ENCODE measurements around the gene HERC3.
A peak's percentile ranks its signal among the peaks of the same experiment; 100 is the strongest.

HERC3 gene

DNA sequence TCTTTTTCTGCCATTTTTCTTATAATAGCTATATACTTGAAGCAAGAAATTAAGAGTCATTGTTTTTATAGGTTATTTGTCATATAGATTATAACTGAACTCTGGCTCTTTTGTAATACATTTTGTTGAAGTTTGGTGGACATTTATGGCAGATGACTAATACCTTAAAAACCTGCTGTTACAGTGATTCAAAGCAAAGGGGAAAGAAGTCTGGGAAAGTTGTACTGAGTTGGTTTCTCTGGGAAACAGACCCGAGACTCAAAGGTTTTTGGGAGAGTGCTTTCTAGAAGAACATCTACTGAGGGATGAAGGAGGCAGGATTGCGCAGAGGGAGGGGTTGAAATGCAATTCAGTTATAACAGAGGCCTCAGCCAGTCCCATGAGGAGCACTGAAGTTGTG is 69.5 kb downstream of the HERC3 start:
- DNase-seq = no peak

DNA sequence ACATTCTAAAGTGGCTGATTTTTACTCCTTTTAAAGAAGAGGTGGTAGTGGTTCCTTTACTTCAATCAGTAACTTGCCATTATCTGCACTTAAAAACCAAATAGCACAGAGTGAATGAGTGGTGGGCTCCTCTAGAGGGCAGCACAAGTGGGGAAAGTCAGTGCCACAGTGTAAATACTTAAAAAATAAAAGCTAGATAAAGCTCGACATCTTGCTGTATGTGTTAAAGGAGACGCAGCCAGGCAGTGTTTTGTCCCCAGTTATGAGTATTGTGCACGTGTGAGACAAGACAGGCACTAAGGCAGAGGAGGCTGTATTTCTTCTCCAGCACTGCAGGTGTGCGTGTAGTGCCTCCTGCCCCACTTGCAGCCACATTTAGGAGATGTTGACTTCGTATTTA is 80.7 kb downstream of the HERC3 start:
- DNase-seq = no peak

DNA sequence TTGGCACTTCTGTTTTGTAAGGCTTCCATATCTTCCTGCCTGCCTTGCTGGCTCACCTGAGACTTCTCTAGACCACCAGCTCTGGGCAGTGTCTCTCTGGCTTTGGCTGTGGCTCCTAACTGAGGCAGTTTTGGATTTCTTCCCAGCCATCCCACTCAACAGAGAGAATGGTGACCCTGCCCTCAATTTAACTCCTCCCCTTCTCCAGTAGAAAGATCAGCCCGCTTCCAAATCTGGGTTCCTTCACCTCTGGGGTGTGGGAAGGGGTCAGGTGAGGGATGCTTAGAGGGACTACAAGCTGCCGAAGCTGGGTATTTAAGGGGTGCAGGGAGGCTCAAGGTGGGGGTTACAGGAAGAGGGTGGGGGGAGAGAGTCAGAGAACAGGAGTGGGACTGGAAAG is 81.6 kb downstream of the HERC3 start:
- no peak for DNase-seq

DNA sequence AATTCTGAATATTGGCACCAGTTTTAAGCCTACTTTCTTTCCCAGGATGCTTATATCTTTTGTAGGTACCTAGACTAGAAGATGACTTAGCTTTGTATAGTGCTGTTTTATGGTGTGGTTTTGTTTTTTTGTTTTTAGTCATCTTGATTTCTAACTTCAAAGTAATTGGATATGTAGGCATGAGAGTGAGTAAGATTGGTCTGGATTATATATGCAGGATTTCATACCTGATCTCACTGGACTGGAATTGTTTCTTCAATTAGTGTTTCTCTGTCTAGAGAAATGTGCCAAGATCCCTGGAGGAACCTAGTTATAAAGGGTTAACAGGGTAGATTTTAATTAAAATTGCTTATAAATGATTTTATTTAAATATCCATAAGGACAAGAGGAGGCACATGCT is 82.3 kb downstream of the HERC3 start:
- no peak for DNase-seq

DNA sequence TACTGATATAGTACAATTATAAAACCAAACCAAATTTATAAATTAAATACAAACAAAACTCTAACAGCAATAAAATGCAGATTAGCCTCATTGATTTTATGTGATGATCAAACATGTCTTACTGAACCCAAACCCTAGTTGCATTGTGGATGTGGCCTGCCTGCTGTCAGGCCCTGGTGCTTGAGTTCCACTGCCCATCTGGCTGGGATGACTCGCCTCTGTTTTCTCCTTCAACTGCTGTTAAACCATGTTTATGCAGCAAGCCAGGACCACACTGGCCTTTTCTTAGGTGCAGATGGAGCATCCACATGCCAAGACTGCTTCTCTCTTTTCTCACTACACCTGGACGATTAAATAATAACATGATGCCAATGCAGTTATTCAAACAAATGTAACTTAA is 82.7 kb downstream of the HERC3 start:
- no peak for DNase-seq

DNA sequence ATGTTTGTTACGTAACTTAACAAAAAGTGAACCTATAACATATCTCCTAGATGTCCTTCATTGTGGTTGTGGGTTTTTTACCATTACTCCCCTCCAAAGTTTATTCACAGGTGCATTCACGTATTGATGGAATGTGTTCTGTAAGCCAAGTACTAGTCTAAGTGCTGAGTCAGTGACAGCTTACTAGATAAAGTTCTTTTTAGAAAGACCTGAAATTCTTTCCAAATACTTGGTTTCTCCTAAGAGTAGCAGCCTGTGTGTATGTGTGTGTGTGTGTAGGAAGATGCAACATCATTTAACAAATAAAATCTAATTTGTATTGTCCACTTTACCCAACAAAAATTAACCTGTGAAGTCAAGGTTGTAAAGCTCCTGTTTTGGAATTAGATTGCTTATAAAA is 83.3 kb downstream of the HERC3 start:
- DNase-seq = no peak

DNA sequence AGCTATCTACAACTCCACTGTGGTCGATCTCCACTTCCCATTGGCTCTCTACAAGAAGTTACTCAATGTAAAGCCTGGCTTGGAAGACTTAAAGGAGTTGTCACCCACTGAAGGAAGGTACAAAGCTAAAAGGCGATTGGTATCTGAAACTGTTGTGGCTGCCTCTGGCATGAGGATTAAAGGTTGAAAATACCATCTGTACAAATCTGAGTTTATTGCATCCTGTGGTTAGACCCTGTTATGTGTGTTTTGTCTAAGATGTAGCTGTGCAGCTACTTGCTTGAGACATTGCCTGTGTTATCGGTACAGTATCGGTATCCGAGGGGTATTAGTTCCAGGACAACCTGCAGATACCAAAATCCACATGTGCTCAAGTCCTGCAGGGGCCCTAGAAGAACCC is 88.9 kb downstream of the HERC3 start:
- no peak for DNase-seq

DNA sequence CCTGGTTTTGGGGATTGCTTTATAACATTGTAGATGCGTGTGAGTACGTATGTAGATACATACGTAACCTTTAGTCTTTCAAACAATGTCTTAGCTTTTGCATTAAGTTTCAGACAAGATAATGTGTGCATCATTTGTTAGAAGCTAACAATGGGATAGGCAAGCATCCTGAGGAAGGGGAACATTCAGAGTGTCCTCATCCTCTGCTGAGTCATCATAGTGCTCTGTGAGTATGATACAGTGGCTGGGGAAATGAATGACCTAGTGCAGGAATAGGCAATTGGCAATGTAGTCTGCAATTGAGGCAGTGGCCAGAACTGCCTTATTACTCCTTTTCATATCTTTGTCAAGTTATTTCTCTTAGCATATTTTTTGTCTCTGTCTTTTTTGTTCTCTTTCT is 98.1 kb downstream of the HERC3 start:
- DNase-seq = no peak

DNA sequence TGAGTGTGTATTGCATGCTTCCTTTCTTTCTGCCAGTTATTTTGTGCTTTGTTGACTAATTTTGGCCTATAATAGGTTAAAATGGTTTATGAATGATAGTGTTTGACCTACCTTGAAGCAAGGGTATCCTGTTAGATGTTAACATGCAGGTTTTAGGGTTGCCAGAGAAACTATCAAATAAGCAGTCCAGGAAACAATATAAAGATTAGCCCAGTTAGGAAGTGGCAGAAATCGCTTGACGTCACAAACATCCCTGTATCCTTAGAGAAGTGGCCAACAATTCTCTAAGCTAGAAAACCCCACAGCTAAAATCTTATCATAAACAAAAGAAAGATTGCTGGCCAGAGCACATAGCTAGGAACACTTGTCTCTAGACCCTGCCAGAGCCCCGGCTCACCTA is 101.5 kb downstream of the HERC3 start:
- DNase-seq = no peak

DNA sequence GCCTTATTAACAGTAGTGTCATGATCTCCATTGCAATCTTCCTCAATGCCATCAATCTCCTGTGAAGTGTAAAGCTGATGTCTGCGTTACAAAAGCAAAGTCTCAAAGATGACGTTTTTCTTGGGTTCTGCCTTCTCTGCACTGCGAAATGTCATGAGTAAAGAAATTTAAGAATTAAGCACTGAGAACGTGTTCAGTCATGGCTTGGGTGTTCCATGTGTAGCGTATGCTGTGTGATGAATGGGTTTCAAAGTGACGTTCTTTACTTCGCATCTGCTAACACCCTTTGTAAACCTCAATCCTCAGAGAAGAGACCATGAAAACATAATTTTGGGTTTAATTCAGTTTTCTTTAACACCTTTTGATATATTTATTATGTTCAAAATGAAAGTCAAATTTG is 104.3 kb downstream of the HERC3 start:
- no peak for DNase-seq

DNA sequence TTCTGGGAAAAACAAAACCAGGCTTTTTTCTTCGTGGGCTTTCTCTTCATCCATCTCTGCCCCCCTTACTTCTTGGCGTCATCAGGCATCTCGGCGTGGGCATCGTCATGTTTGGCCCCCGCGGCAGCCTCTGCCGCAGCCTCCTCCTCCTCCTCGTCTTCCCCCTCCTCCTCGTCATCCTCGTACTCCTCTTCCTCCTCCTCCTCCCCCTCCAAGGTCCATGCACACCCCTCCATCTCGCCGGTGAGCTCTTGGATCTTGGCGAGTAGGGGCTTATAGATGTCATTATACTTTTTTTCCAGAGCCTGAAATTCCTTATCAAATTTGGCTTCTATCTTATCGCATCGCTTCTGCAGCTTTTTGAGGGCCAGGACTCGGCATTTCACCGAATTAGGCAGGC is 104.9 kb downstream of the HERC3 start:
- DNase-seq = no peak

DNA sequence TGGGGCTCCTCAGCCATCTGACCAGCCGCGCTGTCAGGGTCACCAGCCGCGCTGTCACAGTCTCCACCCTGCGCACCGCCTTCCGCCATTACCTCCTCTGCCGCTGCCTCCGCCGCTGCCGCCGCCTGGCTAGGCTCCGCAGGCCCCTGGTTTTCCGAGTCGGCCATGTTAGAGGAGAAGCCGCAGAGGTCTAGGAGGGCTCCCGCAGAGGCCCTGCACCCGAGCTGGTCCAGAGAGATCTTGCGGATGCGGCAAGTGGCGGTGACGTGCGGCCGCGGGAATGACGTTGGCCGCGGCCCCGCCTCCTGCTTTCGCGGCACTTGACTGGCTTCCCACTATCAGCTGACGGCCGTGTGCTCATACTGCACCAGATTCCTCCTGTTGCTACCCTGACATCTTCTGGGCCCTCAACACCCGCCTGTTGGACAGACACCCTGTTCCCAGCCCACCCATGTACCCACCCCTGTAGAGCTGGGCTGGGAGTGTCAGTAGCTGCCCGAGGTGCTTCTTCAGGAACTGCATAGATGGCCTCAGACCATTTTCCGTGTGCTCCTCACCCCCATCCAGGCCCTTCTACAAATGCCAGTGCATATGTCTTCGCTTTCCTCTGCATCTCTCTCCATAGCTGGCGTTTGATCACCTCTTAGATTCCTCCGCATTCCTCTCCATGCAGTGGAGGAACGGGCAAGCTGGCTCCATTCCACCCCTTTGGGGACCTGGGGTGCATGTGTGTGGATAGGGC is 105.5 kb downstream of the HERC3 start, which contains the start of gene NAP1L5:
TSS of gene NAP1L5 (minus strand) at position 242 of the 742 bp plus-strand sequence. CDS start at position 167, 75 bp downstream.
- DNase-seq = peak; percentile 55

DNA sequence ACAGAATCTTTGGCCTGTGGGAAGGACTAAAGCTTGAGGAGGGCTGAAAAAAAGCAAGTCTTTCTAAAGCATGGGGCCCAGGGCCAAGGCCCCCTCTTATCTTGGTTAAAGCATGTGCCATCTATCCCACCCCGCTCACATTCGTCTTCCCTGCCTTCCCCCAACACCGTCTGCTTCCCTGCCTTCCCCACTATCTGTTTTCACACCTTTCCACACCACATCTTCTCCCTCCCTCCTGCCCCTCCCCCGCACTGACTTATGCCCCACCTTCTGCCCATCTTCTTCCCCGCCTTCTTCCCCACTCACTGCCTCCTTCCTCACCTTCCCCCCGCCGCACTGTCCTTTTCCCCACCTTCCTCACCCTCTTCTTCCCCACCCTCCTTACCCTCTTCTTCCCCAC is 106.2 kb downstream of the HERC3 start:
- no peak for DNase-seq

DNA sequence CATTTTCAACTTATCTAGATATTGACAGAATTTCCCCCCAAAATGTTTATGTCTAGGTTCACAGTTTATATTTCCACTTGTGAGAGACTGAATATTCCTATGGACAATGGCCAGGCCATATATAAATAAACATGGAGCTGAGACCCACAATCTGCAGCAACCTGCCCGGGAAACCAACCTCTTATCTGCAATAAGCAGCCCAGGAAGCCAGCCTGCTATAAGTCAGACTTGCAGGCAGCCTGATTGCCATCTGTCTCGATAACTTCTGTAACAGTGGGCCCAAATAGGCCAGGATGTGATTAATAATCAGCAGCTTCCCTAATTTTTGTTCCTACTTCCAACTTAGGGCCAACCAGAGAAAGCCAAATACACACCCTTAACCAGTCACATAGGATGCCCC is 110.5 kb downstream of the HERC3 start:
- DNase-seq = no peak

DNA sequence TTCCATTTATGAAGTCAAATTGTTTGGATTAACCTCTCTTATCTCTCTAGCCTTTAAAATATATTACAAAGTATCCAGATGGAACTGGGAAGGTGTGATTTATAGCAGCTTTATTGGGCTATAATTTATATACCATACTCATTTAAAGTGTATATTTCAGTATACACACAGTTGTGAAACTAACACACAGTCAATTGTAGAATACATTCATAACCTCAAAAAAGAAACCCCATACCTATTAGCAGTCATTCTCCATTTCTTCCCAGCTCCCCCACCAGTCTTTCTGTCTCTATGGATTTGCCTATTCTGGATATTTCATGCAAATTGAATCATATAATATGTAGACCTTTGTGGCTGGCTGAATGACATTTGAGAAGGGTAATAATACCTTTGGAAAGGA is 112.9 kb downstream of the HERC3 start:
- DNase-seq = no peak

DNA sequence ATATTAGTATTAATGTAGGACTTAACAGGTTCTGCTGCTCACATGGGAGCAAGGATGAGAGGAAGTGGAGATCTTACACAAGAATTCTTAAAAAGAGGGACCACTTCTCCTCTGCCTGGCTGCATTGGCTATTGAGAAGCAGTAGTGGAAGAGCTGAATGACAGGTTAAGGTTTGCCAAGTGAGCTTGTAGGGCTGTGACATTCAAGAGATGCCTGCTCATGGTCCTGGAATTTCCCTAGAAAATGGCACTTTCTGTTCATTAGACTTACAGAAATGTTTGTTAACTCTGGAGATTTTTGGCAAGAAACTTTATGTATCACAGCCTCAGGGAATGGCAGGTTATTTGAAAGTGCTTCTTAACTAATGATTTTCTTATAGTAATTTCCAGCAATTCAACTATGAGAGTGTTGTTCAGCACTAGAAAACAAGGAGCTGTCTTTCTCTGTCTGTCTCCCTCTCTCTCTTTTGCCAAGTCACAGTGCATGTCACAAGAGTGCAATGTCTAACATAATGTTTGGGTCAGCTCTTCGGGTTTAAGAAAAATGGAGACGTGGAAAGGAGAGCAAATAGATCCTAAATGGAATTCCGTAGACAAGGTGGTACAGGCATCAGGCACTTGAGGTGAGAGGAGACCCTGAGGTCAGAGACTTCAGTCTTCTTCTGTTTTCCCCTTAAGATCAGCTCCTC is 113.7 kb downstream of the HERC3 start:
- no peak for DNase-seq

DNA sequence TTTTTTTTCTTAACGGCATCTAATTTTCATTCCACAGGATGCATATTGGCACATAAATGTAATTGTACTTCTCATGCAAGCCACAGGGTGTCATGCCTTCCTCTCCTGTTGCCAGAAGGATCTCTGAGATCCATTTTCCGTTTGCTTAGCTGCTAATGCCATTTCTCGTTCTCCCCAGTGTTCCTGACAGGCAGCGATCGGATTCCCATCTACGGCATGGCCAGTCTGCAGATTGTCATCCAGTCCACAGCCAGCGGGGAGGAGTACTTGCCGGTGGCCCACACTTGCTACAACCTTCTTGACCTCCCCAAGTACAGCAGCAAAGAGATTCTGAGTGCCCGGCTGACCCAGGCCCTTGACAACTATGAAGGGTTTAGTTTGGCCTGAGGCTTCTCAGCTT is 114.3 kb downstream of the HERC3 start:
- DNase-seq = no peak

DNA sequence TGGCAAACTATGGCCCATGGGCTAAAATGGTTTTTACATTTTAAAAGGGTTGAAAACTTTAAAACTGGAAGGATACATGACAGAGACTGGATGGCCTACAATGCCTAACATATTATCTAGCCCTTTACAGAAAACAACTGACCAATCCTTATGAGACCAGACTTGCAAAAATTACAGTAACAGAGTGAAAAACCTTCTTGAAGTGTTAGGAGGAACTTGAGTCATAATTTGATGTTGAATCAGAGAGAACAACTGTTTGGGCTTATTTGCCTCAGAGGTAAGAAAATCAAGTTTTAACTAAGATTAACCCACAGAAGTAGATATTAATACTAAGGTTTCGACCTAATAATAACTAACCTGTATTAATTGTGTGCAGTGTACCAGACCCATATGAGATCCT is 117.7 kb downstream of the HERC3 start:
- DNase-seq = no peak

DNA sequence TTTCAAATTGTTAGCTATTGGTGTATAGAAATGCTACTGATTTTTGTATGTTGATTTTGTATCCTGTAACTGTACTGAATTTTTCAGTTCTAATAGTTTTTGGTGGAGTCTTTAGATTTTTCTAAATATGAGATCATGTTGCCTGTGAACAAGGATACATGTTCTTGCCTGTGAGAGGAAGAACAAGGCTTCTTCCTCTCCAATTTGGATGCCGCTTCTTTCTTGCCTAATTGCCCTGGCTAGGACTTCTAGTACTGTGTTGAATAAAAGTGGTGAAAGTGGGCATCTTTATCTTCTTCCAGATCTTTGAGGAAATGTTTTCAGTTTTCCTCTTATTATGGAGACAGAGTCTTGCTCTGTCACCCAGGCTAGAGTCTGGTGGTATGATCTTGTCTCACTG is 121.5 kb downstream of the HERC3 start:
- DNase-seq = no peak

DNA sequence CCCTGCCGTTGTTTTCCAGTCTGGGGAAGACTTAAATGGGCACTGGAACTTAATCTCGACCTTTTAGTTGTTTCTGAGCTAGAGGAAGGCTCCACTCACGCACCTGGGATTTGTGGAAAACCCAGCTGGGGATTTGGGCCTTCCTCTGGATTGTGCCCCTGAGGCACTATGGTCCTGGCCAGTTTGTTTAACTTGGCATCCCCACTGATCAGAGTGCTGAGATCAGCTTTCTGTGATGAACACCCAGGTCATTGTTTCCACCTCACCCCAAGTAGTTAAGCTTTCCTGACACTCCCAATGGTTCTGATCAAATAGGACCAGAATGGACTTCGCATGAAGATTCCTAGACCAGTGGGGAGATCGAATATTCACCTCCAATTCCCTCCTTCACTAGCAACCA is 125.8 kb downstream of the HERC3 start:
- no peak for DNase-seq

DNA sequence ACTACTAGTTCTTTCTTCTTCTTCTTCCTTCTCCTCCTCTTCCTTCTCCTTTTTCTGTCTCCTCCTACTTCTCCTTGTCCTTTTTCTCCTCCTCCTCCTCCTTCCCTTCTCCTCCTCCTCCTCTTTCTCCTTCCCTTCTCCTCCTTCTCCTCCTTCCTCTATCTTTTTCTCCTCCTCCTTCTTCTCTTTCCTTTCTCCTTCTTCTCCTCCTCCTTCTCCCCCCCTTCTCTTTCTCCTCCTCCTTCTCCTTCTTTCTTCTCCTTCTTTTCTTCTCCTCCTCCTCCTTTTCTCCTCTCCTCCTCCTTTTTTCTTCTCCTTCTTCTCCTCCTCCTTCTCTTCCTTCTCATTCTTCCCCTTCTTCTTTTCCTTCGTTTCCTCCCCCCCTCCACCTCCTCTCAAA is 127.1 kb downstream of the HERC3 start:
- DNase-seq = no peak

DNA sequence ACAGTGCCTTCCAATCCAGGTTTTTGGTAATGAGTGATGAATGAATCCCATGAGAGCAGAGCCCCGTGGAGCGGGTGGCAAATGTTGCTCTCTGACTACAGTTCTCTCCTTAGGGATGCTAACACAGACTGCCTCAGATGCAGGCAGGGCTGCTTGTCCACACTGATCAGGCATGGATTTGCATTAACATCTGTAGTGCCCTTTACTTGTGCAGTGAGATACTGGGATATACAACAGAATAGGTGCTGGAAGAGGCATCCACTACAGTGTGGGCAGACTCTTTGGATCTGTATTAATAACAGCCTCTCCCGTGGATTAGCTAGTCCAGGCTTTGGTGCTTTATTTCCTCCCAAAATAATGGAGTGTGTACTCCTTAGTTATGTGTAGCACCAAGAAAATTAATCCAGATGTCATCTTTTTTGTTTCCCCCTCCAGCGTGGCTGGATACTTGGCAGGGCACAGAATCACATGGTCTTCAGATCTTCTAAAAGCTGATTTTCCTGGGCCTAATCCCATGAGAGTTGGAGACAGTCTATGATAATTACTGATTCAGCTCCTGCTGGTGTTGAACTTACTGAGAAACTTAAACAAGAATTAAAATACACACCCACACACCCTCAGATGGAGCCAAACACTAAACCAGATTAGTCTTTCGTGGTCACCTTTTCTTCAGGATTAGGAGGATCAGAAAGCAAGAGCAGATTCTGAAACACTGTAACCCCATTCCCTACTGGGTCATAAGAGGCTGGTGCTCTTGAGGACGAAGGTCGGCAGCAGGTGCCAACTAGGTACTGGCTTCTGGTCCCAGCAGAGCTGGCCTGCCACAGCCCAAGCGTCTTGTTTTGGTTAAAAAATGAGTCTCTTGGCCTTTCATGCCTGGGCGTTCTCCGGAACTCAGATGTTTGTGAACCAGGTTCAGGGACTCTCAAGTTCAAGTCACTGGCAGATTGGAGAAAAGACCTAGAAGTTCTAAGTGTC is 128.5 kb downstream of the HERC3 start:
- no peak for DNase-seq

DNA sequence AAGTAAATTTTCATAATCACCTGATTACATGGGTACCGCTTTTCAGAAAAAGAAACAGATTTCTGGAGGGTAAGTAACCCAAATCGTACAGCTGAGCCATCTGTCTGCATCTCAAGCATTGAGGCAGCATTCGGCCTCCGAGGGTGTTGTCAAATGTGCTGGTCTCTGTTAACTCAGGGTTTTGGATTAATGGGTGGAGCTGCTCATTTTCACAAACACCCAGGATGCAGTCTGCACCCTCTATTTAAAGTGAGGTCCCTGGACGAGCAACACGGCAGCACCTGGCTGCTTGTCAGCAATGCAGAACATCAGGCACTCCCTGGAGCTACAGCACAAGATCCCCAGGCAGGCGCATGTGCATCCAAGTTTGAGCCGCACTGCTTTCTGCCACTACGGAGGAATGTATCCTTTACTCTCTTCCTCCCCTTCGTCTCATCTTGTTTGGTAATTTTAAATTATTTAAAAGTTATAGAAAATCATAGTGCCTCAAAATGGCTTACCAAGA is 130.0 kb downstream of the HERC3 start:
- DNase-seq = no peak

All from activated gamma-delta T cell treated with Interleukin-2 at 50 U/mL for 16 hours (primary cell).